DOHH2 (cell line): ENCODE measurements around the gene TSNAX.
"Not testable (repeated sequence)": the region's sequence is repeated elsewhere in the genome, so short reads cannot be mapped to it uniquely, and the experiment has no call there.

Source experiments
- H3F3A ChIP-seq: fragments of 200-600 bp; sonication (generic), shearing (Covaris generic); 2 replicates; pipeline ENCODE4 v1.6.0; 2016; ENCODE audit warnings: antibody characterized with exemption, mild to moderate bottlenecking; ENCODE audit not compliant: control insufficient read depth, insufficient read depth
- H3K27ac ChIP-seq: fragments of 200-600 bp; sonication (generic); 2 replicates; pipeline ENCODE4 v1.5.1; 2014; ENCODE audit warnings: low read depth, mild to moderate bottlenecking, low read length, moderate library complexity
- H3K27me3 ChIP-seq: fragments of 200-600 bp; sonication (generic); 2 replicates; pipeline ENCODE4 v1.6.1; 2014; ENCODE audit warnings: mild to moderate bottlenecking, low read length, mixed read lengths; ENCODE audit not compliant: control insufficient read depth
- H3K36me3 ChIP-seq: fragments of 200-600 bp; sonication (generic); 2 replicates; pipeline ENCODE4 v1.6.1; 2014; ENCODE audit warnings: mild to moderate bottlenecking, low read length, moderate library complexity, mixed read lengths; ENCODE audit not compliant: control insufficient read depth
- H3K4me1 ChIP-seq: fragments of 200-600 bp; sonication (generic); 2 replicates; pipeline ENCODE4 v1.6.1; 2014; ENCODE audit warnings: mild to moderate bottlenecking, low read length, mixed read lengths; ENCODE audit not compliant: control insufficient read depth
- H3K4me2 ChIP-seq: fragments of 200-600 bp; sonication (generic); 2 replicates; pipeline ENCODE4 v1.6.0; 2014; ENCODE audit warnings: mild to moderate bottlenecking, low read length, moderate library complexity
- H3K4me3 ChIP-seq: fragments of 200-600 bp; sonication (generic); 2 replicates; pipeline ENCODE4 v1.5.1; 2014; ENCODE audit warnings: mild to moderate bottlenecking, low read length, mixed read lengths
- H3K79me2 ChIP-seq: fragments of 200-600 bp; sonication (generic); 2 replicates; pipeline ENCODE4 v1.6.1; 2014; ENCODE audit warnings: mild to moderate bottlenecking, low read length, mixed read lengths; ENCODE audit not compliant: control insufficient read depth
- H3K9me2 ChIP-seq: fragments of 200-600 bp; sonication (generic); replicated peaks from 2 replicates; pipeline ENCODE4 v1.6.1; 2014; ENCODE audit warnings: mild to moderate bottlenecking, low read length, mixed read lengths; ENCODE audit not compliant: control insufficient read depth
- H3K9me3 ChIP-seq: fragments of 200-600 bp; sonication (generic); 2 replicates; pipeline ENCODE4 v1.6.1; 2014; ENCODE audit warnings: antibody characterized with exemption, low read length, mixed read lengths; ENCODE audit not compliant: control insufficient read depth, insufficient read depth
- H4K20me1 ChIP-seq: fragments of 200-600 bp; sonication (generic); 2 replicates; pipeline ENCODE4 v1.6.0; 2014; ENCODE audit warnings: low read depth, mild to moderate bottlenecking, antibody characterized with exemption, low read length, moderate library complexity; ENCODE audit not compliant: control insufficient read depth, insufficient read depth
- EZH2phosphoT487 ChIP-seq: fragments of 200-600 bp; sonication (generic); IDR thresholded peaks from 2 replicates; pipeline ENCODE4 v1.6.1; 2017; ENCODE audit warnings: borderline replicate concordance, mild to moderate bottlenecking, antibody characterized with exemption, low read length, moderate library complexity, mixed read lengths
- TF ChIP-seq, protein P1 (sequence below): fragments of 200-600 bp; sonication (generic); IDR thresholded peaks from one replicate; pipeline ENCODE4 v1.5.1; 2014; ENCODE audit warnings: antibody characterized with exemption, mild to moderate bottlenecking, low read depth, low read length; ENCODE audit not compliant: poor library complexity, severe bottlenecking

TSNAX gene

DNA sequence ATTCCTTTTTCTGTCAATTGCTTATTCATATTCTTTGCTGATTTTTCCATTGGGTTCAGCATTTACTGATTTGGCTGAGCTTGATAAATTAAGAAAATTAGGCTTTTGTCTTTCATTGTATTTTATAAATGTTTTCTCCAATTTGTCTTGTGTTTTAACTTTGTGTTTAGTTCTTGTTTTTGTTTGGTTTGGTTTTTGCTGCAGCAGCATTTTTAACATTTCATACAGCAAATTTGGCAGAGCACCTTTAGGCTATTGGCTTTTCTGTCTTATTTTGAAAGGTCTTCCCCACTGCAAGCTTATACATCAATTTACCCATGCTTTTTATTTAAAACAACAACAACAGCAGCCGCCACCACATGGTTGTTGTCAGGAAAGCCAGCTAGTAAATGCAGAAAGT lies 64.3 kb downstream of the TSNAX start:
- H4K20me1 ChIP-seq: no peaks in the 10 kb centered on the region
- no peaks in the 10 kb centered on the region for H3K9me2 ChIP-seq
- TF ChIP-seq, protein P1, sequence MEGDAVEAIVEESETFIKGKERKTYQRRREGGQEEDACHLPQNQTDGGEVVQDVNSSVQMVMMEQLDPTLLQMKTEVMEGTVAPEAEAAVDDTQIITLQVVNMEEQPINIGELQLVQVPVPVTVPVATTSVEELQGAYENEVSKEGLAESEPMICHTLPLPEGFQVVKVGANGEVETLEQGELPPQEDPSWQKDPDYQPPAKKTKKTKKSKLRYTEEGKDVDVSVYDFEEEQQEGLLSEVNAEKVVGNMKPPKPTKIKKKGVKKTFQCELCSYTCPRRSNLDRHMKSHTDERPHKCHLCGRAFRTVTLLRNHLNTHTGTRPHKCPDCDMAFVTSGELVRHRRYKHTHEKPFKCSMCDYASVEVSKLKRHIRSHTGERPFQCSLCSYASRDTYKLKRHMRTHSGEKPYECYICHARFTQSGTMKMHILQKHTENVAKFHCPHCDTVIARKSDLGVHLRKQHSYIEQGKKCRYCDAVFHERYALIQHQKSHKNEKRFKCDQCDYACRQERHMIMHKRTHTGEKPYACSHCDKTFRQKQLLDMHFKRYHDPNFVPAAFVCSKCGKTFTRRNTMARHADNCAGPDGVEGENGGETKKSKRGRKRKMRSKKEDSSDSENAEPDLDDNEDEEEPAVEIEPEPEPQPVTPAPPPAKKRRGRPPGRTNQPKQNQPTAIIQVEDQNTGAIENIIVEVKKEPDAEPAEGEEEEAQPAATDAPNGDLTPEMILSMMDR: no peak
- no peak for TF ChIP-seq EZH2phosphoT487
- no peaks in the 10 kb centered on the region for H3F3A ChIP-seq
- H3K27ac ChIP-seq: no peak overlapping the region
- H3K4me2 ChIP-seq: no peak overlapping the region
- H3K36me3 ChIP-seq: no peaks in the 10 kb centered on the region
- no peaks in the 10 kb centered on the region for H3K9me3 ChIP-seq
- H3K4me1 ChIP-seq: no peaks in the 10 kb centered on the region
- H3K27me3 ChIP-seq: no peaks in the 10 kb centered on the region
- H3K4me3 ChIP-seq: no peak overlapping the region
- no peaks in the 10 kb centered on the region for H3K79me2 ChIP-seq

GRCh38 chr1:231593264-231593663 lies 64.8 kb downstream of the TSNAX start:
- H3K9me3 ChIP-seq, H3K79me2 ChIP-seq, H3K27me3 ChIP-seq, H3K4me1 ChIP-seq, H3F3A ChIP-seq, H3K36me3 ChIP-seq, H3K4me2 ChIP-seq, H3K27ac ChIP-seq, H3K9me2 ChIP-seq, H4K20me1 ChIP-seq, H3K4me3 ChIP-seq: not testable (repeated sequence)

- Histone ChIP-seq H3K9me3 (no peaks in the 10 kb centered on the region), H3K36me3 (no peaks in the 10 kb centered on the region), H3K4me2 (no peak overlapping the region), H3K27ac (no peak overlapping the region), H3K4me1 (no peaks in the 10 kb centered on the region), H3F3A (no peaks in the 10 kb centered on the region), H3K27me3 (no peaks in the 10 kb centered on the region), H4K20me1 (no peaks in the 10 kb centered on the region), H3K79me2 (no peaks in the 10 kb centered on the region), H3K4me3 (no peak overlapping the region), H3K9me2 (no peaks in the 10 kb centered on the region)
- TF ChIP-seq EZH2phosphoT487: no peak
- TF ChIP-seq, protein P1: no peak
Measured at GRCh38 chr1:231594123-231594522, 65.7 kb downstream of the TSNAX start.

- Histone ChIP-seq H4K20me1 (no peaks in the 10 kb centered on the region), H3K79me2 (no peaks in the 10 kb centered on the region), H3K36me3 (no peaks in the 10 kb centered on the region), H3K4me3 (no peak overlapping the region), H3K27ac (no peak overlapping the region), H3K4me2 (no peak overlapping the region), H3K4me1 (no peaks in the 10 kb centered on the region), H3F3A (no peaks in the 10 kb centered on the region), H3K9me3 (no peaks in the 10 kb centered on the region), H3K27me3 (no peaks in the 10 kb centered on the region), H3K9me2 (no peaks in the 10 kb centered on the region)
- no peak for TF ChIP-seq EZH2phosphoT487
- TF ChIP-seq, protein P1: no peak
Measured at GRCh38 chr1:231594749-231595148, 66.3 kb downstream of the TSNAX start.
